K562 (cell line): ENCODE data around the gene FCGR2B. TPM values are rescaled to one million over a fixed set of nuclear protein-coding genes. Genes with fewer than 3 reads are reported as not detected.

Source experiments
- CEBPG ChIP-seq, 3 experiments: fragments of 200-800 bp in 1 of 3; sonication (Bioruptor generic) in 1 of 3; sonication (generic) in 1 of 3; formaldehyde crosslinking in 1 of 3; IDR thresholded peaks in 2 of 3; conservative IDR thresholded peaks in 1 of 3; 2 replicates each; pipeline versions ENCODE4 v1.6.1 to v1.8.0; 2016 to 2022; ENCODE audit warnings: missing compliant biosample characterization in 2 of 3, missing genetic modification characterization in 2 of 3, mild to moderate bottlenecking in 1 of 3, missing genetic modification reagents in 1 of 3
- CREB3 ChIP-seq: fragments of 450-650 bp; conservative IDR thresholded peaks from 2 replicates; pipeline ENCODE4 v1.6.1; 2016; ENCODE audit warnings: missing genetic modification characterization, low read depth, mild to moderate bottlenecking, missing compliant biosample characterization, moderate library complexity
- E2F5 ChIP-seq: sonication (generic); formaldehyde crosslinking; IDR thresholded peaks from 2 replicates; pipeline ENCODE4 v1.8.0; 2022; ENCODE audit warnings: mild to moderate bottlenecking, missing genetic modification reagents
- EZH2 ChIP-seq: IDR thresholded peaks from 2 replicates; pipeline ENCODE4 v1.6.1; 2012; ENCODE audit warnings: low read depth, mild to moderate bottlenecking, inconsistent platforms, low read length, borderline replicate concordance
- FOXA1 ChIP-seq: fragments of 450-650 bp; IDR thresholded peaks from 2 replicates; pipeline ENCODE4 v1.6.1; 2016; ENCODE audit warnings: mild to moderate bottlenecking, borderline replicate concordance
- KLF13 ChIP-seq: fragments of 450-650 bp; IDR thresholded peaks from 2 replicates; pipeline ENCODE4 v1.6.1; 2016; ENCODE audit warnings: missing genetic modification characterization, low read depth, mild to moderate bottlenecking, missing compliant biosample characterization, moderate library complexity, borderline replicate concordance
- LARP7 ChIP-seq: fragments of 450-650 bp; IDR thresholded peaks from 2 replicates; pipeline ENCODE4 v1.6.1; 2016
- MECOM ChIP-seq: fragments of 250-450 bp; sonication (Bioruptor Pico); IDR thresholded peaks from 2 replicates; pipeline ENCODE4 v1.8.0; 2022; ENCODE audit warnings: inconsistent platforms
- MEF2D ChIP-seq: conservative IDR thresholded peaks from 2 replicates; pipeline ENCODE4 v1.6.1; 2016; ENCODE audit warnings: low read depth, missing genetic modification characterization, missing compliant biosample characterization
- NCOR1 ChIP-seq: fragments of 450-650 bp; IDR thresholded peaks from 2 replicates; pipeline ENCODE4 v1.6.1; 2016; ENCODE audit warnings: mild to moderate bottlenecking, moderate library complexity
- PHF20 ChIP-seq: fragments of 450-650 bp; IDR thresholded peaks from 2 replicates; pipeline ENCODE4 v1.6.1; 2018; ENCODE audit not compliant: partially characterized antibody
- PTTG1 ChIP-seq: fragments of 450-650 bp; IDR thresholded peaks from 2 replicates; pipeline ENCODE4 v1.6.1; 2016; ENCODE audit warnings: low read depth, mild to moderate bottlenecking, missing genetic modification characterization, missing compliant biosample characterization
- RFX5 ChIP-seq: IDR thresholded peaks from 2 replicates; pipeline ENCODE4 v1.6.1; 2011; ENCODE audit warnings: low read depth, mild to moderate bottlenecking, improper control_type of control experiment, low read length
- SAFB ChIP-seq: fragments of 200-400 bp; formaldehyde crosslinking; IDR thresholded peaks from 2 replicates; pipeline ENCODE4 v1.6.1; 2017; ENCODE audit warnings: low read depth, low read length, borderline replicate concordance
- SMARCE1 ChIP-seq: fragments of 450-650 bp; IDR thresholded peaks from 2 replicates; pipeline ENCODE4 v1.7.1; 2016; ENCODE audit warnings: mild to moderate bottlenecking
- SOX6 ChIP-seq: fragments of 450-650 bp; IDR thresholded peaks from 2 replicates; pipeline ENCODE4 v1.6.1; 2014; ENCODE audit warnings: mild to moderate bottlenecking
- THAP7 ChIP-seq: fragments of 250-450 bp; sonication (Bioruptor Pico); IDR thresholded peaks from 2 replicates; pipeline ENCODE4 v1.5.0; 2021
- ZBTB43 ChIP-seq: sonication (generic); formaldehyde crosslinking; IDR thresholded peaks from 2 replicates; pipeline ENCODE4 v1.8.0; 2023; ENCODE audit warnings: mild to moderate bottlenecking, missing genetic modification reagents
- ZBTB7A ChIP-seq: IDR thresholded peaks from 2 replicates; pipeline ENCODE4 v1.6.1; 2011; ENCODE audit warnings: low read depth, mild to moderate bottlenecking, low read length, moderate library complexity, borderline replicate concordance; ENCODE audit not compliant: control insufficient read depth
- ZHX1 ChIP-seq: fragments of 150-350 bp; conservative IDR thresholded peaks from 2 replicates; pipeline ENCODE4 v1.6.1; 2014; ENCODE audit warnings: low read length
- ZNF324 ChIP-seq: fragments of 250-450 bp; sonication (Bioruptor Pico); IDR thresholded peaks from 2 replicates; pipeline ENCODE4 v1.4.0; 2020; ENCODE audit warnings: mild to moderate bottlenecking
- ZNF561 ChIP-seq: fragments of 450-650 bp; formaldehyde crosslinking; conservative IDR thresholded peaks from 2 replicates; pipeline ENCODE4 v1.4.0; 2020; ENCODE audit warnings: mild to moderate bottlenecking, moderate library complexity
- ZNF766 ChIP-seq: fragments of 200-800 bp; sonication (Bioruptor generic); conservative IDR thresholded peaks from 2 replicates; pipeline ENCODE4 v1.6.1; 2016; ENCODE audit warnings: missing genetic modification characterization, missing compliant biosample characterization
- polyA plus RNA-seq, 8 experiments: library from polyadenylated mRNA; depleted of rRNA in 4 of 8; stranded (reverse) in 5 of 8; unstranded in 3 of 8; fragments of >200 nt; fragmentation: Nextera tagmentation in 2 of 8; fragmentation: Illumina TruSeq in 1 of 8; extraction: Ambion mirVana in 2 of 8; extraction: Trizol in 1 of 8; gene quantifications; 2 replicates each; pipeline versions ENCODE4 v1.2.1 to v1.2.3, GENCODE V29; 2011 to 2014; ENCODE audit warnings: inconsistent platforms in 1 of 8, missing spikeins in 1 of 8
- total RNA-seq, 7 experiments: library from RNA; depleted of rRNA in 6 of 7; stranded (reverse); fragments of >200 nt in 6 of 7; fragmentation: Illumina TruSeq in 2 of 7; extraction: Trizol in 2 of 7; gene quantifications; 2 replicates each; pipeline versions ENCODE4 v1.2.1 to v1.2.3, GENCODE V29; 2011 to 2021; ENCODE audit warnings: low replicate concordance in 1 of 7

Gene FCGR2B
- total and polyA plus RNA-seq, 9 of the 15 experiments (the other 6 are each of a cell fraction or from before 2014, with no cell fraction given), result 1.7 to 8.9 (median 3.9) TPM

GRCh38 chr1:161721738-161722343 lies 58.9 kb downstream of the FCGR2B start (continued):
- TF ChIP-seq CEBPG (CRISPR knock-in tag; IDR thresholded peaks at IDR 0.05) (no peak), CEBPG (tag; conservative IDR thresholded peaks at IDR 0.05 in 1 of 2, IDR thresholded peaks at IDR 0.05 in 1 of 2) (no peak), NCOR1 (peak; percentile 66), PTTG1 (tag) (no peak), EZH2 (no peak), THAP7 (CRISPR knock-in tag) (no peak), ZNF766 (CRISPR knock-in tag) (peak; percentile 69), ZNF324 (CRISPR knock-in tag) (no peak), SAFB (no peak), SOX6 (peak; percentile 28), SMARCE1 (peak; percentile 98), CREB3 (no peak), ZBTB7A (no peak), E2F5 (no peak), PHF20 (no peak), KLF13 (tag) (no peak), ZBTB43 (no peak), MEF2D (tag) (peak; percentile 59; the same call in 1 of the 2 replicates), ZHX1 (no peak), FOXA1 (no peak), MECOM (CRISPR knock-in tag) (peak; percentile 67; the same call in 1 of the 2 replicates), RFX5 (no peak), LARP7 (peak; percentile 68; the same call in 1 of the 2 replicates), ZNF561 (CRISPR knock-in tag) (no peak)
